Ishikawa (cell line): ENCODE measurements around the gene FSIP1.

Source experiments
- CEBPB ChIP-seq: IDR thresholded peaks from 2 replicates; pipeline ENCODE4 v1.6.1; 2012
- CREB1 ChIP-seq: IDR thresholded peaks from 2 replicates; pipeline ENCODE4 v1.6.1; 2012; ENCODE audit warnings: low read depth
- EGR1 ChIP-seq: IDR thresholded peaks from 2 replicates; pipeline ENCODE4 v1.6.1; 2012
- EP300 ChIP-seq: IDR thresholded peaks from 2 replicates; pipeline ENCODE4 v1.6.1; 2012; ENCODE audit warnings: borderline replicate concordance
- TAF1 ChIP-seq: IDR thresholded peaks from 2 replicates; pipeline ENCODE4 v1.6.1; 2012; ENCODE audit warnings: low read depth, mild to moderate bottlenecking
- TF ChIP-seq, protein P1 (sequence below): IDR thresholded peaks from 2 replicates; pipeline ENCODE4 v1.6.1; 2012; ENCODE audit warnings: low read depth, mild to moderate bottlenecking
- TF ChIP-seq, protein P2 (sequence below): IDR thresholded peaks from 2 replicates; pipeline ENCODE4 v1.6.1; 2012

DNA sequence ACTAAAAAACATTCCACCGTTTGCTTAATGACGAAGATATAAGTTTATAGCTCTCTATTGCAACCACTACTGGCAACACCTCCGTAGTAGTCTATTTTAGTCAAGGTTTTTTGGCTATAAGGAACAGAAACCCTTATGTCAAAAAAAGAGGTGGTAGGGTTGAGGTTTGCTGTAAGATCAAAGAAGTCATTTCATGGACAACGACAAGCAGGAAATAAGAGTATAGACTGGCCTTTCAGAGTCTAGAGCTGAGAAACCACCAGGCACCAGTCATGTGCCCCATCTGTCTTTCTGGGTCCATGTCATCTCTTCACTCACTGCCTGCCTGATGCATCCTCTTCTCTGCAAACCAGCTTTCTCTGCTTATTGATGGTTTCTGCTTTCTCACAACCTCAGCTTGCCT, 159.1 kb downstream of the FSIP1 start:
- TF ChIP-seq TAF1 (no peak), EGR1 (no peak), CREB1 (no peak), CEBPB (no peak), EP300 (no peak)
- TF ChIP-seq, protein P1, sequence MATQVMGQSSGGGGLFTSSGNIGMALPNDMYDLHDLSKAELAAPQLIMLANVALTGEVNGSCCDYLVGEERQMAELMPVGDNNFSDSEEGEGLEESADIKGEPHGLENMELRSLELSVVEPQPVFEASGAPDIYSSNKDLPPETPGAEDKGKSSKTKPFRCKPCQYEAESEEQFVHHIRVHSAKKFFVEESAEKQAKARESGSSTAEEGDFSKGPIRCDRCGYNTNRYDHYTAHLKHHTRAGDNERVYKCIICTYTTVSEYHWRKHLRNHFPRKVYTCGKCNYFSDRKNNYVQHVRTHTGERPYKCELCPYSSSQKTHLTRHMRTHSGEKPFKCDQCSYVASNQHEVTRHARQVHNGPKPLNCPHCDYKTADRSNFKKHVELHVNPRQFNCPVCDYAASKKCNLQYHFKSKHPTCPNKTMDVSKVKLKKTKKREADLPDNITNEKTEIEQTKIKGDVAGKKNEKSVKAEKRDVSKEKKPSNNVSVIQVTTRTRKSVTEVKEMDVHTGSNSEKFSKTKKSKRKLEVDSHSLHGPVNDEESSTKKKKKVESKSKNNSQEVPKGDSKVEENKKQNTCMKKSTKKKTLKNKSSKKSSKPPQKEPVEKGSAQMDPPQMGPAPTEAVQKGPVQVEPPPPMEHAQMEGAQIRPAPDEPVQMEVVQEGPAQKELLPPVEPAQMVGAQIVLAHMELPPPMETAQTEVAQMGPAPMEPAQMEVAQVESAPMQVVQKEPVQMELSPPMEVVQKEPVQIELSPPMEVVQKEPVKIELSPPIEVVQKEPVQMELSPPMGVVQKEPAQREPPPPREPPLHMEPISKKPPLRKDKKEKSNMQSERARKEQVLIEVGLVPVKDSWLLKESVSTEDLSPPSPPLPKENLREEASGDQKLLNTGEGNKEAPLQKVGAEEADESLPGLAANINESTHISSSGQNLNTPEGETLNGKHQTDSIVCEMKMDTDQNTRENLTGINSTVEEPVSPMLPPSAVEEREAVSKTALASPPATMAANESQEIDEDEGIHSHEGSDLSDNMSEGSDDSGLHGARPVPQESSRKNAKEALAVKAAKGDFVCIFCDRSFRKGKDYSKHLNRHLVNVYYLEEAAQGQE: no peak
- TF ChIP-seq, protein P2, sequence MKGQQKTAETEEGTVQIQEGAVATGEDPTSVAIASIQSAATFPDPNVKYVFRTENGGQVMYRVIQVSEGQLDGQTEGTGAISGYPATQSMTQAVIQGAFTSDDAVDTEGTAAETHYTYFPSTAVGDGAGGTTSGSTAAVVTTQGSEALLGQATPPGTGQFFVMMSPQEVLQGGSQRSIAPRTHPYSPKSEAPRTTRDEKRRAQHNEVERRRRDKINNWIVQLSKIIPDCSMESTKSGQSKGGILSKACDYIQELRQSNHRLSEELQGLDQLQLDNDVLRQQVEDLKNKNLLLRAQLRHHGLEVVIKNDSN: no peak
